Omental fat pad (tissue), 4 donors: ENCODE results near the gene PXMP4. TPM values are rescaled to one million over a fixed set of nuclear protein-coding genes. Genes with fewer than 3 reads are reported as not detected.

ENCODE experiments used
- ATAC-seq: fragments of 150-250 bp; one replicate; pipeline ENCODE4 v1.9.1; 2016; ENCODE audit warnings: mild to moderate bottlenecking, moderate library complexity; ENCODE audit not compliant: low FRiP score
- DNase-seq: peaks from one replicate; pipeline ENCODE4 v3.0.0-alpha.2; 2019; ENCODE audit warnings: low spot score
- total RNA-seq, 4 donors: library from RNA; depleted of rRNA; stranded (reverse); fragments of >200 nt; gene quantifications; one replicate each; pipeline ENCODE4 v1.1.0, GENCODE V29; 2016
- TF ChIP-seq, protein P1 (sequence below), 3 donors: fragments of 450-650 bp; IDR thresholded peaks; one replicate each; pipeline ENCODE4 v1.5.1; 2016 to 2017; ENCODE audit warnings: antibody characterized with exemption in 3 of 3, mild to moderate bottlenecking in 3 of 3, moderate library complexity in 2 of 3

The PXMP4 gene
- total RNA-seq, 4 donors from 2014 or later, result 3.6 to 8.7 (median 4.8) TPM

- peak; percentile 54 for ATAC-seq
- TF ChIP-seq, protein P1, sequence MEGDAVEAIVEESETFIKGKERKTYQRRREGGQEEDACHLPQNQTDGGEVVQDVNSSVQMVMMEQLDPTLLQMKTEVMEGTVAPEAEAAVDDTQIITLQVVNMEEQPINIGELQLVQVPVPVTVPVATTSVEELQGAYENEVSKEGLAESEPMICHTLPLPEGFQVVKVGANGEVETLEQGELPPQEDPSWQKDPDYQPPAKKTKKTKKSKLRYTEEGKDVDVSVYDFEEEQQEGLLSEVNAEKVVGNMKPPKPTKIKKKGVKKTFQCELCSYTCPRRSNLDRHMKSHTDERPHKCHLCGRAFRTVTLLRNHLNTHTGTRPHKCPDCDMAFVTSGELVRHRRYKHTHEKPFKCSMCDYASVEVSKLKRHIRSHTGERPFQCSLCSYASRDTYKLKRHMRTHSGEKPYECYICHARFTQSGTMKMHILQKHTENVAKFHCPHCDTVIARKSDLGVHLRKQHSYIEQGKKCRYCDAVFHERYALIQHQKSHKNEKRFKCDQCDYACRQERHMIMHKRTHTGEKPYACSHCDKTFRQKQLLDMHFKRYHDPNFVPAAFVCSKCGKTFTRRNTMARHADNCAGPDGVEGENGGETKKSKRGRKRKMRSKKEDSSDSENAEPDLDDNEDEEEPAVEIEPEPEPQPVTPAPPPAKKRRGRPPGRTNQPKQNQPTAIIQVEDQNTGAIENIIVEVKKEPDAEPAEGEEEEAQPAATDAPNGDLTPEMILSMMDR (IDR thresholded peaks at IDR 0.05), result peak in 1 of 3 donors; percentile 90
- DNase-seq, result no peak
Measured at GRCh38 chr20:33667676-33668465, 52.2 kb downstream of the PXMP4 start.

- TF ChIP-seq, protein P1 (IDR thresholded peaks at IDR 0.05), result no peak
- DNase-seq, result no peak
- ATAC-seq, result peak; percentile 4
Measured at GRCh38 chr20:33667245-33667675, 52.9 kb downstream of the PXMP4 start.

- TF ChIP-seq, protein P1 (IDR thresholded peaks at IDR 0.05), result no peak
- ATAC-seq (peak; percentile 91), DNase-seq (peak; percentile 97)
Measured at GRCh38 chr20:33666293-33667244, 53.5 kb downstream of the PXMP4 start, which contains the start of gene ACTL10. ACTL10 (plus strand) TSS chr20:33666943; CDS start chr20:33667498, 555 bp downstream.

GRCh38 chr20:33664762-33665144 lies 55.4 kb downstream of the PXMP4 start:
- DNase-seq (no peak), ATAC-seq (no peak)
- TF ChIP-seq, protein P1 (IDR thresholded peaks at IDR 0.05), result no peak

- TF ChIP-seq, protein P1 (IDR thresholded peaks at IDR 0.05), result no peak
- DNase-seq (no peak), ATAC-seq (no peak)
Measured at GRCh38 chr20:33664085-33664761, 55.9 kb downstream of the PXMP4 start.
